GM13977 (cell line): ENCODE data around the gene LEF1.

ENCODE experiments used
- DNase-seq: peaks from one replicate; pipeline ENCODE4 v3.0.0; 2012; ENCODE audit warnings: low spot score
- CTCF ChIP-seq: IDR thresholded peaks from 2 replicates; pipeline ENCODE4 v1.5.1; 2012; ENCODE audit warnings: mild to moderate bottlenecking, control low read depth; ENCODE audit not compliant: insufficient read depth; ENCODE audit errors: extremely low read depth, missing control alignments
- in situ Hi-C: fragments of 300-500 bp; cut with MboI; formaldehyde crosslinking; loops from one replicate; pipeline ENCODE4 v1.12.0; 2022; ENCODE audit warnings: low sequenced_read_pairs, low pct_unique_long_range_greater_than_20kb, mixed read lengths, inconsistent platforms; ENCODE audit not compliant: unreplicated experiment

The LEF1 gene

GRCh38 chr4:108048157-108048556, 120.6 kb downstream of the LEF1 start:
- in situ Hi-C loops: no loop called here
- no peak for TF ChIP-seq CTCF
- DNase-seq: no peak

DNA sequence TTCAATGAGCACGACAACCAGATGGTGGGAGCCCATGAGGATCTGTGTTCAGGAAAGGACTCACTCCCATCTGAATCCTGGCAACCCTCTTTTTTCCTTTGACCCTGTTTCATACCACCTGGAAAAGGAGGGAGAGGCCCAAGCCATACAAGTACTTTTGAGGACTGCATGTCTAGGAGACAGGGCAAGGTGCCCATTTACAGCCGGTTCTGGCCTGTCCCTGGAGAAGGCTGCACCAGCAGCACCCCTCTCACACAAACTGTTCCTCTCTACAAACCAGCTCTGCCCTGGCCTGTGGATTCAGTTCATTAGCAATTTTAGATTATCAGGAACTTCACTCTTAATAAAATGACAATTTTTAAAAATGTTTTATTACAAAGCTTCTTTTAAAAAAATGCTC, 121.5 kb downstream of the LEF1 start:
- DNase-seq: no peak
- in situ Hi-C loops: no loop called here
- TF ChIP-seq CTCF: no peak

- TF ChIP-seq CTCF: no peak
- in situ Hi-C loops: no loop called here
- no peak for DNase-seq
Measured at GRCh38 chr4:108045687-108046024, 123.1 kb downstream of the LEF1 start.

DNA sequence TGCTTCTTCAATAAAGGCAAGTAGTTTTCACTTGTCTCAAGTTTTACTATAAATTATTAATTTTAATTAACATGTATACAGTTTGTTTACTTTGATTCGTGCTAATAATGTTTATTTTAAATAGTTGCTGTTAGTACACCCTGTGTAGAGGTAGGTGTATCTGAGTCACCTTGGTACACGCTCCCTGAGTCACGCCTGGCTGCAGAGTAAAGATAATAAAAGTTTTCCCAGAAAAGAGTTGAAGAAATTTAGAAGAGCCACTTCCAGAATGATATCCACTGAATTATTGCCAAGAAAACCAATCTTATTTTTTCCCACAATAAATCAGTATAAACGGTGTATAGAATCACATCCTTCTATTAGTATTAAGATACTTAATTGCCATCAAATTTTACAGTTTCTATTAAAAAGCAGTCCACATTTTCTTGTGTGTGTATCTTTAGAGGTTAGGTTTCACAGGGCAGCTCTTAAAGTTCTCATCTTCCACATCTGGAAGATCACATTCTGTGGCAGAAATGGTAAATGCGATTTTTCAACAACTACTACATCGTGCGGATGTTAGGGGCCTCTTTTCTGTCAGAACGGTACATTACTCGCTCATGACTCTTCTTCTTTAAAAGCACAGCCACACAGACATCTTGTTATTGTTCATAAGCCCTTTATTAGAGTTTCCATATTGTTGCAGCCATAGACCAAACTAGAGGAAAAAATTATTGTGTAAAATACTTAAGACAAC, 123.6 kb downstream of the LEF1 start:
- no peak for TF ChIP-seq CTCF
- in situ Hi-C loops: no loop called here
- no peak for DNase-seq

DNA sequence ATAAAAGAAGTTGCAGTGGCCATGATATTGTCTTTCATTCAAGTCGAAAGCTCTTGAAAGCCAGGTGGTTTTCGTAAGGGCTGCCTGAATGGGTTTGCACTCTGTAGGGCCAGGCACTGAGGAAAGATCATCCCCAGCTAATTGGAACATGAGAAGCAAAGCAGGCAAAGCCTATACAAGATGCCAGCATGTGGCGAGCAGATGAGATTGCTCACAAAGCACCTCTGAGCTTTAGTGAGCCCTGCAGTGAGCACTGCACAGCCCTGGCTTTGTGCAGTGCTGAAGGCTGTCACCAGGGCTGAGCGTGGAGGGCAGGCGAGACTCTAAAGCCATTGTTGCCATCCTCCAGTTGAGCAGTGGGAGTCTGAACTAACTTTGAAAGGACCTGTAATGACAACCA, 125.2 kb downstream of the LEF1 start:
- in situ Hi-C loops: no loop called here
- no peak for DNase-seq
- no peak for TF ChIP-seq CTCF

- peak; percentile 37 for TF ChIP-seq CTCF
- no peak for DNase-seq
- in situ Hi-C loops: no loop called here
Measured at GRCh38 chr4:108042927-108043326, 125.8 kb downstream of the LEF1 start.

- no peak for DNase-seq
- TF ChIP-seq CTCF: no peak
- in situ Hi-C loops: no loop called here
Measured at GRCh38 chr4:108037884-108038283, 130.8 kb downstream of the LEF1 start.
